ENCODE measurements around the gene RPGRIP1L. TPM values are rescaled to one million over a fixed set of nuclear protein-coding genes. Genes with fewer than 3 reads are reported as not detected.
A peak's percentile ranks its signal among the peaks of the same experiment; 100 is the strongest.

Gene RPGRIP1L
- total and polyA plus RNA-seq, 2 donors from 2014 or later, result 4.3 to 10.2 TPM

DNA sequence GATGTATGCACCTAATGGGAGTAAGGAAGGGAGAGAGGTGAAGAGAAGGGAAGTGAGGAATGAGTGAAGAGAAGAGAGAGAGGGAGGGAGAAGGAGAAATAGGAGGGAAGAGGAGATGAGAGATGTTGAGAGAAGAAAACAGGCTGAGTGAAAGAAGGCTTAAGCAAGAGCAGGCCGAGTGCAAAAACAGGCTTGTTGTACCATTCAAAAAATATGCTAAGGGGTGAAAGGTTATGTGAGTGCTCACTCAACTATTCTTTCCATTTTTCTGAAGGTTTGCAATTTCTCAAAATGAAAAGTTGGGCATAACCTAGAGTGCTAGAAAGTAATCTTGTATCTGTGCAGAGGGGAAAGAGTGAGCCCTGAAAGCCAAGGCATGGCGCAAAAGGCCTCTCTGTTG lies 22.9 kb downstream of the RPGRIP1L start:
- H3K27ac ChIP-seq (ENCODE audit: low read depth in 2 of 2, low read length in 2 of 2), result no peak overlapping the region
- no peaks in the 10 kb centered on the region for H3K4me1 ChIP-seq (ENCODE audit: control insufficient read depth in 2 of 3, insufficient read depth in 2 of 3, low read depth in 1 of 3, low read length in 3 of 3)
- no peaks in the 10 kb centered on the region for H3K9me3 ChIP-seq (ENCODE audit: control insufficient read depth in 2 of 3, insufficient read depth in 1 of 3, low read length in 3 of 3)
- intact Hi-C loops (cut with DNase I), result no loop called here
- no peak overlapping the region for H3K9ac ChIP-seq (ENCODE audit: low read length in 3 of 3)
- no peak overlapping the region for H3K4me3 ChIP-seq (ENCODE audit: low read length in 3 of 3)
- DNase-seq (no peak), FAIRE-seq (no peak)
- TF ChIP-seq, protein P1, sequence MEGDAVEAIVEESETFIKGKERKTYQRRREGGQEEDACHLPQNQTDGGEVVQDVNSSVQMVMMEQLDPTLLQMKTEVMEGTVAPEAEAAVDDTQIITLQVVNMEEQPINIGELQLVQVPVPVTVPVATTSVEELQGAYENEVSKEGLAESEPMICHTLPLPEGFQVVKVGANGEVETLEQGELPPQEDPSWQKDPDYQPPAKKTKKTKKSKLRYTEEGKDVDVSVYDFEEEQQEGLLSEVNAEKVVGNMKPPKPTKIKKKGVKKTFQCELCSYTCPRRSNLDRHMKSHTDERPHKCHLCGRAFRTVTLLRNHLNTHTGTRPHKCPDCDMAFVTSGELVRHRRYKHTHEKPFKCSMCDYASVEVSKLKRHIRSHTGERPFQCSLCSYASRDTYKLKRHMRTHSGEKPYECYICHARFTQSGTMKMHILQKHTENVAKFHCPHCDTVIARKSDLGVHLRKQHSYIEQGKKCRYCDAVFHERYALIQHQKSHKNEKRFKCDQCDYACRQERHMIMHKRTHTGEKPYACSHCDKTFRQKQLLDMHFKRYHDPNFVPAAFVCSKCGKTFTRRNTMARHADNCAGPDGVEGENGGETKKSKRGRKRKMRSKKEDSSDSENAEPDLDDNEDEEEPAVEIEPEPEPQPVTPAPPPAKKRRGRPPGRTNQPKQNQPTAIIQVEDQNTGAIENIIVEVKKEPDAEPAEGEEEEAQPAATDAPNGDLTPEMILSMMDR (IDR thresholded peaks at IDR 0.05; ENCODE audit: borderline replicate concordance, extremely low read depth, insufficient read depth), result no peak
- peaks cover 0 to 3% (median 0%) of the 10 kb centered on the region in 3 donors for H3K36me3 ChIP-seq (ENCODE audit: control insufficient read depth in 2 of 3, insufficient read depth in 3 of 3, low read length in 3 of 3)
- no peaks in the 10 kb centered on the region for H3K27me3 ChIP-seq (ENCODE audit: control insufficient read depth, insufficient read depth, low read length)

DNA sequence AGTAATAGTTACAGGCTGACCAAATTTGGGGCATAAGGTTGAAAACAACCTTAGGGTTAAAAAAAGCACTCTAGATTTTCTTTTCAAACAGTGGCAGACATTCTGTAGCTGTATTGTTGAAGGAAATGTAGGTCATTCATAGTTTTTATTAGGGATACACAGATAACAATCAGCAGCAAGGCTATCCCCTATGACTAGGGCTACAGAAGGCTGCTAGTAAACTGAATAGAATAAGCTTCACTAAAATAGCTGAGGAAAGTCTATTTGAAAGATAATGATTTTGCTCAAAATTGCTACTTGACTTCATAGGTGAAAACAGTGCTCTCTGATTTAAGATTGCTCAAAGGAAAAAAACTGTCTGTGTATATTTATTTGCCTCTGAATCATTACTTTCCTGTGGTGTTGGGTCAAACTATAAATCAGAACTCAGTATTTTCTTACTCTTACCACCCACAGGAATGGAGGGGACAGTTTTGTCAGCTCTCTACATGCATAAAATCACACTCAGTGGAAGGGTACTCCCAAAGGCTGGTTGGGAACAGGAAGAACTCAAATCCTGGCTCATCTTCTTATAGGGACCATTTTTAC lies 24.8 kb downstream of the RPGRIP1L start:
- H3K4me1 ChIP-seq (ENCODE audit: control insufficient read depth in 2 of 3, insufficient read depth in 2 of 3, low read depth in 1 of 3, low read length in 3 of 3), result no peaks in the 10 kb centered on the region
- FAIRE-seq, result no peak
- peak in 1 of 5 donors; percentile 7 for DNase-seq
- H3K36me3 ChIP-seq (ENCODE audit: control insufficient read depth in 2 of 3, insufficient read depth in 3 of 3, low read length in 3 of 3), result no peaks in the 10 kb centered on the region
- no peaks in the 10 kb centered on the region for H3K9me3 ChIP-seq (ENCODE audit: control insufficient read depth in 2 of 3, insufficient read depth in 1 of 3, low read length in 3 of 3)
- intact Hi-C loops (cut with DNase I), result no loop called here
- H3K27ac ChIP-seq (ENCODE audit: low read depth in 2 of 2, low read length in 2 of 2), result no peak overlapping the region
- TF ChIP-seq, protein P1 (IDR thresholded peaks at IDR 0.05; ENCODE audit: borderline replicate concordance, extremely low read depth, insufficient read depth), result no peak
- H3K27me3 ChIP-seq (ENCODE audit: control insufficient read depth, insufficient read depth, low read length), result no peaks in the 10 kb centered on the region
- H3K9ac ChIP-seq (ENCODE audit: low read length in 3 of 3), result no peak overlapping the region
- H3K4me3 ChIP-seq (ENCODE audit: low read length in 3 of 3), result no peak overlapping the region

DNA sequence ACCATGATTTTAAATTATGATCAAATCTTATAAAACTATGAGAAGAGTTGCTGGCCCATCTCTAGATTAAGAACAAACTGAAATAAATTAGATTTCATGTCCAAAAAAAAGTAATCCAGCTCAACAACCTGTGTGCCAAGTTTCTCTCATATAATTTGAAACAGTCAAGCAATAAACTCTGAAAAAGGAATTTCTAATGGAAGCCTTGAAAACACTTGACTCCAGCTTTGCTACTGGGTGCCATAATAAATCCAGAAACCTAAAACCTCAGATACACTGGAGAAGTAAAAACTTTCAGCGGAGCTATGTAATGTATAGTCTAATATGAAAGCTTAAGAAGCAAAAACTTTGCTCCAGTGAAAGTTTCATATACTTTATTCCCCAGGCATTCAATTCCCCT lies 25.5 kb downstream of the RPGRIP1L start:
- H3K27ac ChIP-seq (ENCODE audit: low read depth in 2 of 2, low read length in 2 of 2), result no peak overlapping the region
- H3K36me3 ChIP-seq (ENCODE audit: control insufficient read depth in 2 of 3, insufficient read depth in 3 of 3, low read length in 3 of 3), result no peaks in the 10 kb centered on the region
- intact Hi-C loops (cut with DNase I), result no loop called here
- TF ChIP-seq, protein P1 (IDR thresholded peaks at IDR 0.05; ENCODE audit: borderline replicate concordance, extremely low read depth, insufficient read depth), result no peak
- H3K9ac ChIP-seq (ENCODE audit: low read length in 3 of 3), result no peak overlapping the region
- FAIRE-seq (no peak), DNase-seq (no peak)
- no peaks in the 10 kb centered on the region for H3K27me3 ChIP-seq (ENCODE audit: control insufficient read depth, insufficient read depth, low read length)
- H3K4me3 ChIP-seq (ENCODE audit: low read length in 3 of 3), result no peak overlapping the region
- no peaks in the 10 kb centered on the region for H3K4me1 ChIP-seq (ENCODE audit: control insufficient read depth in 2 of 3, insufficient read depth in 2 of 3, low read depth in 1 of 3, low read length in 3 of 3)
- H3K9me3 ChIP-seq (ENCODE audit: control insufficient read depth in 2 of 3, insufficient read depth in 1 of 3, low read length in 3 of 3), result no peaks in the 10 kb centered on the region

DNA sequence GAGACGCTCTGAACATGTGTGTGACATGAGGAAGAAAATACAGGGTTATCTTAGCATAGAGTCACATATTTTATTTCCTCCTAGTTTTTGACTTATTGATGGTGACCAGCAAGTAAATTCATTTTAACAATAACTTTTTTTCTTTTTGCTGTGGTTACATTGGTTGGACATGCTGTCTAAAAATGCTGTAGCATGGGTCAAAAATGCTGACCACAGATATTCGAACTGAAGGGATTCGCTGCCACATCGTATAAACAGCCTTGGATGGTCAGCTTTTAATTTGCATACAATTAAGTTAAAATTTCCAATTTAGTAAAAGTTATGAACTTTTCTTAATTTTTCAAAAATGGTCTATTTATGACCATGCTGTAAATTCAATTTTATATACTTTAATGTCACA lies 30.5 kb downstream of the RPGRIP1L start:
- TF ChIP-seq, protein P1 (IDR thresholded peaks at IDR 0.05; ENCODE audit: borderline replicate concordance, extremely low read depth, insufficient read depth), result no peak
- no peaks in the 10 kb centered on the region for H3K27me3 ChIP-seq (ENCODE audit: control insufficient read depth, insufficient read depth, low read length)
- peak; percentile 64 for FAIRE-seq

More for the DNA sequence above, 30.5 kb downstream of the RPGRIP1L start:
- intact Hi-C loops (cut with DNase I), result no loop called here
- H3K27ac ChIP-seq (ENCODE audit: low read depth in 2 of 2, low read length in 2 of 2), result no peak overlapping the region
- no peak overlapping the region for H3K9ac ChIP-seq (ENCODE audit: low read length in 3 of 3)
- H3K9me3 ChIP-seq (ENCODE audit: control insufficient read depth in 2 of 3, insufficient read depth in 1 of 3, low read length in 3 of 3), result no peaks in the 10 kb centered on the region
- no peak for DNase-seq
- no peaks in the 10 kb centered on the region for H3K36me3 ChIP-seq (ENCODE audit: control insufficient read depth in 2 of 3, insufficient read depth in 3 of 3, low read length in 3 of 3)
- H3K4me3 ChIP-seq (ENCODE audit: low read length in 3 of 3), result no peak overlapping the region
- H3K4me1 ChIP-seq (ENCODE audit: control insufficient read depth in 2 of 3, insufficient read depth in 2 of 3, low read depth in 1 of 3, low read length in 3 of 3), result no peaks in the 10 kb centered on the region
